Stimulated activated CD8-positive, alpha-beta memory T cell treated with anti-CD3 and anti-CD28 coated beads, Interleukin-12 subunit alpha, Interleukin-12 subunit beta, amount 100 ng/mL, for 24 hours (primary cell): ENCODE results near the gene CLNK.

ENCODE experiments used
- DNase-seq: peaks from one replicate; pipeline ENCODE4 v3.0.0-alpha.2; 2020; ENCODE audit errors: extremely low read depth

Gene CLNK

DNA sequence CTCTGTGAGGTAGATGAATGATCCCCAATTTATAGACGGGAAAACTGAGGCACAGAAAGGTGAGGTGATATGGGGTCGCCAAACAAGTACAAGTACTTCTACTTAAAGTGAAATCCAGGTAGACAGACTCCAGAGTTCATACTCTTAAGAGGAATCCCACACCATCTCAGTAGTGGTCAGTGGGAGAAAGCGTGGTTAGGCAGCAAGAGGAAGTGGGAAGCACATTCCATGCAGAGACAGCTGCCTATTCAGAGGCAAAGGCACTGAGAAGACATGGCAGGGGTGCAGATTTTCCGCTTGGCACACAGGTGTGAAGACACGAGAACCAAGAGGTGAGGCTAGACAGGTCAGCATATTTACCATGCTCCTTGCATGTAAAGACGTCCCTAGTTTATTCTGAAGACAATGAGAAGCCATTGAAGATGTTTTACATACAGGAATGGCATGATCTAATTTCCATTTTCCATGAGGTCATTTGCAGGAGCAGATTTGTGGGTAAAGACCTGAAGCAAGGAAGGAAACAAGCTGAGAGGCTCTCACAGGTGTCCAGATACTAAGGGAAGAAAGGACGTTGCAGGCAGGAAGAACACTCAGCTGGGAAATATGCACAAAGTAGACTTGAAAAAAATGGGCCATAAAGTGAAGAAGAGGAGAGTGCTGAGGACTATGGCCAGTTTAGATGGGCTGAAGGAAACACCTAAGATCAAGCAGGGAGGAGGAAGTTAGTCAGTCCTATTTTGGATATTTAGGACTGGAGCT is 17.3 kb upstream of the CLNK start:
- no peak for DNase-seq

DNA sequence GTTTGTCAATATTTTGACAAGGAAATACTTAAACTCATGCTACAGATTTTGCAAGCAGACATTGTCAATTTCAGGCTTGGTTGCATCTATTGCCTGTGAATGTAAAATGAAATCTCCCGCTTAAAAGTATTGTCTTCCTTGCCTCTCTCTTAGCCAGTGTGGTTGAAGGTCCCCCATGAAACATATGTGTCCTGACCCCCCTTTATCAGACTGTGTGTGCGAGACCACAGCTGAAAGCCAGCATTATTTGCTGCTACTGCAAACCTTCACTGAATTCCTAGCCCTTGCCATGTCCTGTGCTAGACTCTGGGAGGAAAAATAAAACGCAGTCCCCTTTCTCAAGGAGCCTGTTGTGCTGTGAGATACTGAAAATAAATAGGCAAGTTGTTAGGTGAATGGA is 16.6 kb upstream of the CLNK start:
- DNase-seq = no peak

- DNase-seq = no peak
Measured at GRCh38 chr4:10698172-10698571, 13.6 kb upstream of the CLNK start.

DNA sequence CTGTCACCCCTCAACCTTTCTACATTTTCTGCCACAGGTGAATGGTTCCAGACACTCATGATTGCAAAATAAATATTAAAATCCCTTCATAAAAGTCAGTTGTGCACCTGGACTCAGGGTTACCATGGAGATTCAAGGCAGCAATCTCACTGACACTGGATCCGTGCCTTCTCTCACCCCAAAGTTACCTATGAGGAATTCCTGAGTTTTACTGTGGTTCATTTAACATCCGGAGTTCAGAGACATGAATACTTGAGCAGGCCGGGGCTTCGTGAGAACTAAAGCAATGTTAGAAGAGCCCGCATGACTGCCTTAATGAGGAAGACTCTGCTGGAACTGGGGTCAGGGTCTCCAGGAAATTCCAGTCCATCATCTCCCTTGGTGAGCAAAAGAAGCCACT is 12.5 kb upstream of the CLNK start:
- no peak for DNase-seq

DNA sequence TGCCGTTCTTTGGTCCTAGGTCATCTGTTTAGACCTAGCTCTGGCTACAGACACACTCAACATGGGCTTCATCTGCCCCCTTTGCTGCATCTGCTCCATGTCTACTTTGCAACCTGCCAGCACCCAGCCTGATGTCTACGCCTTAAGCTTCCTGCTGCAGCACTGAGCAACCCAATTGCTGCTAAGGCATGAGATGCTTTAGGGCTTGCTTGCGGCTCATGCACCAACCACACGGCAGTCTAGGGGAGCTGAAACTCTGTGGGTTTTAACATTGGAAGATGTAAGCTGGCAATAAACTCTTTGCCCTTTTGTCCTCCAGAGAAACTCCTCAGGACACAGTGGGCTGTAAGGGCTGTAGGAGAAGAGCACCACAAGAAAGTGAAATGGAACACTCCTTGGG is 11.7 kb upstream of the CLNK start:
- DNase-seq = no peak

GRCh38 chr4:10694828-10695209 is 10.3 kb upstream of the CLNK start:
- DNase-seq = no peak

GRCh38 chr4:10694151-10694827 is 9.7 kb upstream of the CLNK start:
- DNase-seq = no peak

DNA sequence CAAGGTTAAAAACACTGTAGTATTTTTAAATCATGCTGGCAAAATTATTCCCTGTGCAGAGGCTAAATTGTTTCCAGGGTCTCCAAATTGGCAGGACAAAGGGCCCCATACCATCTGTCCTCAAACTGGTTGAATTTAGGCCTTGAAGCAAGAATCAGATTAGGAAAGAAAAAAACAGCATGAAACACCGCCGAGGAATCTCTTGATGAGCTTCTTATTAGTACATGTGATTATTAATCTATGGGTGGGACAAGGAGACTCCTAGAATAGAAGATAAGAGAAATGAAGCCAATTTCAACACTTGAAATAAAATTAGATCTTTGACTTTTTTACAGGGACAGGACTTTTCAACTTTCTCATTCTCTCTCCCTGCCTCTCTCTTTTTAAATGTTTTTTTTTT is 7.1 kb upstream of the CLNK start:
- no peak for DNase-seq

GRCh38 chr4:10690185-10690907 is 5.8 kb upstream of the CLNK start:
- DNase-seq = no peak

GRCh38 chr4:10688846-10689245 is 4.3 kb upstream of the CLNK start:
- no peak for DNase-seq

DNA sequence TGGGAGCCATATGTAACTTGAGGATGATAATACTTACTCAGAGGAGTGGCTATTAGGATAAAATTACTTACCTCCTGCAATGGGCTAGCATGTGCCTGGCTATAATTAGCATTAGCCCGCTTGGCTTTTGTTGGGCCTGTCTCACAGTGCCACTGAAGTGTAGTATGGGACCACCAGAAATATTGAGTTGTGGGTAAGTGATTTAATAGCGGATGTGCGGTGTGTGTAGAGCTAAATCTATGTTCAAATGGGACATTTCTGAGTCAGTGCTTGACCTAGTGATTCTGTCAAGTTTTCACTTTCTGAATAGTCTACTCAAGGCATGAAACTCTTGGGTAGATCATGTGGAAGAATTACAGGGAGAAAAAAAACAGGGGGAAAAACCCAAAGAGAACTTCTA is 3.5 kb upstream of the CLNK start:
- DNase-seq = no peak

DNA sequence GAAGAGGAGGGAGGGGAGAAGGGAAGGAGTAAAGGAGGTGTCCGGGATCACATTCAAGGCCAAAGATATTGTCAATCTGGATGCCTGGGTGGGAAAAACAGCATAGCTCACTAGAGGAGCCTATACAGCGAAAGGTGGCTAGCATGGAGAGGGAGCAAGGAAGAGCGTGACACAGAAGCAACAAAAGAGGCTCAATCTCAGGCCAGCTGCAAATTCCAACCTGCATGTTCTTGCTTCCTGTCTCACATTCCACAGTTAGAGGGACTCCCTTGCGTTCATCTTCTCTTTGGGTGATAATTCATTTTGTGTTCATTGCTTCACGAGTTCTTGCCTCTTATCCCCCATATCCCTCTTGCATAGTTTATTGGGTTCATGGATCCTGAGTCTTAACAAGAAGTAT is 3.0 kb upstream of the CLNK start:
- DNase-seq = no peak

- DNase-seq = no peak
Measured at GRCh38 chr4:10682397-10682796, 2.2 kb downstream of the CLNK start.

- DNase-seq = no peak
Measured at GRCh38 chr4:10677796-10678497, 6.6 kb downstream of the CLNK start.

GRCh38 chr4:10673817-10674369 is 10.7 kb downstream of the CLNK start:
- DNase-seq = no peak

GRCh38 chr4:10672379-10672778 is 12.2 kb downstream of the CLNK start:
- no peak for DNase-seq

DNA sequence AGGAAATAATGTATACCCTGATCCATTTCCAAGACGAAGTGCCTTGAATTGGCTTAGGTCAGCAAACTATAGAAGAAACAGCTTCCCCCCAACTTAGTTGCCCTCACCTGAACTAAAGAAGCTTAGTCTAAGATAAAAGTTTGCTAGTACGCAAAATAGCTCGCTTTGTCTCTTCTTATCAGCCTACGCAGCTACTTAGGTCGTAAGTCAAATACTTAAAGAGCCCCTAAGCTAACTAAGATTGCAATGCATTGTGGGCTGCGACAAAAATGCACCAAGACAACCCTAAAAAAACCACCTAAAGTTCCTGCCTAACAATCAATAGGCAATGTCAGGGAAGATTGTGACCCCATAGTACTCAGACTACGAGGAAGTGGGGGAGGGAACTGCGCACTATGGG is 12.8 kb downstream of the CLNK start:
- DNase-seq = no peak

DNA sequence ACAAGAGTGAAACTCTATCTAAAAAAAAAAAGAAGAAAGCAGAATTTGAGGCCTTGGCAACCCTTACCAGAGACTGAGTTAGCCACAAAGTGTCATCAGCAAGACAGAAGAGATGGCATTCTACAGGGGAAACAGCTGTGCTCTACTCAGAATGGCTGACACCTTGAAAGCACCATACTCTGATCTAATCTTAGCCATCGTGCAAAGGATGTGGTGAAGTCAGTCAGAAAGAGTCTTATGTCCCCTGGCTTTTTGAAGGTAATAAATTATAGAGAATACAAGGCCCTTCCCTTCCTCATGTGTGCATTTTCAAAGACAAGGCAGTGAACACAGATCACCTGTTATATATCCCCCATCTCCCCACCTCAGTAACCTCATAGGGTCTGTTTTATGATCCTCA is 13.2 kb downstream of the CLNK start:
- DNase-seq = no peak

DNA sequence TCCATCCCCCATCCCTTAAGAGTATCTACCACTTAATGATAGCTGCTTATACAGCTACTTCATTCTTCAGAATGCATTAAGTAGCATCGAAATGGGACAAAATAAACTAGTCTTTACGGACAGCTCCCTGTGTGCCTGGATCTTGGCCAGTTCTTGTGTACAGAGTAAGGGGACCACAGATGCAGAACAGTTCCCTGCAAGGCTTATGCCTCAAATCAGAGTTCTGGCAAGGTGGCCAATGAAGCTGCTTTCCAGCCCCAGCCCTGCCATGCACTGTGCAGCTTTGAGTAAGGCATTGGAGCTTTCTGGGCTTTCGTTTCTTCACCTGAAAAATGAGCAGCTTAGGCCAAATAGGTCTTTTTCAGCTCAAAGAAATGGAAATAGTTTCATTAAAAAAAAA is 14.2 kb downstream of the CLNK start:
- no peak for DNase-seq

- no peak for DNase-seq
Measured at GRCh38 chr4:10667701-10668326, 16.8 kb downstream of the CLNK start.

DNA sequence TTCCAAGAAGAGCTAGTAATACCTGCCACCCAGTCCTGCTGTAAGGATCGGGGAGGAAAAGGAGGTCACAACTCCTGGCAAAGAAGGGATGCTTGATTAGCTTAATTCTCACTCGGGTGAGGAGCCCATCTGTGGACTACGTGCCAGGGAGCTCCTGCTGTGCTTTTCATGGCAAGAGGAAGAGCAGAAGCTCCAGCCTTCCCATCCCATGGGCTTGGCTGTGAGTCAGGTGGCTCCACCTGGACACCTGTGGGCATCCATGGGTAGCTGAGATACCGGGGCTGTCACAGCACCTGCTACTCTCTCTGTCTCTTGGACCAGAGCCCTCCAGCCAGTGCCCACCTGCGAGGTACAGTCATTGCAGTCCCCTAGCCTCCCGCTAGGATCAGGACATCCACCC is 18.0 kb downstream of the CLNK start:
- DNase-seq = no peak

GRCh38 chr4:10664408-10664807 is 20.2 kb downstream of the CLNK start:
- no peak for DNase-seq
